WTC11 (cell line): ENCODE data around the gene RPL13. TPM values are rescaled to one million over a fixed set of nuclear protein-coding genes. Genes with fewer than 3 reads are reported as not detected.

ENCODE experiments used
- ATAC-seq: fragments of 200-7000 bp; cut with Tn5 transposase; 2 replicates; pipeline ENCODE4 v1.10.0; 2021; ENCODE audit warnings: mild to moderate bottlenecking, moderate library complexity
- CTCF ChIA-PET: fragments of 300-600 bp; sonication (Branson Sonifier 250); formaldehyde crosslinking; loops from one replicate; lab custom pipeline; 2021; ENCODE audit warnings: antibody characterized with exemption; lab: Charles Lee
- POLR2A ChIA-PET: fragments of 350-600 bp; sonication (Branson Sonifier 250); formaldehyde crosslinking; loops from one replicate; lab custom pipeline; 2021; ENCODE audit warnings: antibody characterized with exemption; lab: Charles Lee
- DNase-seq: peaks from one replicate; pipeline ENCODE4 v3.0.0; 2021; ENCODE audit warnings: low spot score
- H3K27ac Mint-ChIP-seq: 2 replicates; pipeline ENCODE4 v1.8.0; 2021; ENCODE audit warnings: mixed read lengths
- H3K27me3 Mint-ChIP-seq: 2 replicates; pipeline ENCODE4 v1.8.0; 2021; ENCODE audit warnings: low read depth, mild to moderate bottlenecking, moderate library complexity, mixed read lengths
- H3K36me3 Mint-ChIP-seq: 2 replicates; pipeline ENCODE4 v1.8.0; 2021; ENCODE audit warnings: mixed read lengths
- H3K4me1 Mint-ChIP-seq: 2 replicates; pipeline ENCODE4 v1.8.0; 2022; ENCODE audit warnings: mixed read lengths
- H3K4me3 Mint-ChIP-seq: 2 replicates; pipeline ENCODE4 v1.8.0; 2021; ENCODE audit warnings: mild to moderate bottlenecking, moderate library complexity, mixed read lengths
- H3K9me3 Mint-ChIP-seq: 2 replicates; pipeline ENCODE4 v1.8.0; 2021; ENCODE audit warnings: mixed read lengths
- AFF4 ChIP-seq: sonication (generic); formaldehyde crosslinking; IDR thresholded peaks from 2 replicates; pipeline ENCODE4 v1.8.1; 2023; ENCODE audit warnings: mild to moderate bottlenecking, missing genetic modification reagents, borderline replicate concordance
- ATF2 ChIP-seq: sonication (generic); formaldehyde crosslinking; IDR thresholded peaks from 2 replicates; pipeline ENCODE4 v1.8.1; 2022; ENCODE audit warnings: low read depth, missing genetic modification reagents, borderline replicate concordance
- ATF3 ChIP-seq: sonication (generic); formaldehyde crosslinking; conservative IDR thresholded peaks from 2 replicates; pipeline ENCODE4 v1.8.1; 2022; ENCODE audit warnings: mild to moderate bottlenecking, missing genetic modification reagents
- ATF6 ChIP-seq: sonication (generic); formaldehyde crosslinking; IDR thresholded peaks from 2 replicates; pipeline ENCODE4 v1.8.1; 2023; ENCODE audit warnings: mild to moderate bottlenecking, missing genetic modification reagents
- CBFB ChIP-seq: sonication (generic); formaldehyde crosslinking; IDR thresholded peaks from 2 replicates; pipeline ENCODE4 v1.8.1; 2022; ENCODE audit warnings: mild to moderate bottlenecking, low read depth, missing genetic modification reagents
- EMX1 ChIP-seq: fragments of 250-450 bp; sonication (Bioruptor Pico); IDR thresholded peaks from 2 replicates; pipeline ENCODE4 v1.8.0; 2021; ENCODE audit warnings: mild to moderate bottlenecking
- ESRRA ChIP-seq: sonication (generic); formaldehyde crosslinking; IDR thresholded peaks from 2 replicates; pipeline ENCODE4 v1.8.1; 2022; ENCODE audit warnings: mild to moderate bottlenecking, missing genetic modification reagents, borderline replicate concordance
- FOXJ3 ChIP-seq: sonication (generic); formaldehyde crosslinking; IDR thresholded peaks from 2 replicates; pipeline ENCODE4 v1.9.0; 2021; ENCODE audit warnings: missing genetic modification reagents, mild to moderate bottlenecking, borderline replicate concordance
- IRF1 ChIP-seq: sonication (generic); formaldehyde crosslinking; IDR thresholded peaks from 2 replicates; pipeline ENCODE4 v1.8.0; 2023; ENCODE audit warnings: missing genetic modification reagents
- NR3C1 ChIP-seq: sonication (generic); formaldehyde crosslinking; conservative IDR thresholded peaks from 2 replicates; pipeline ENCODE4 v1.8.1; 2023; ENCODE audit warnings: low read depth, mild to moderate bottlenecking, missing genetic modification reagents
- SMAD4 ChIP-seq: sonication (generic); formaldehyde crosslinking; IDR thresholded peaks from 2 replicates; pipeline ENCODE4 v1.8.0; 2022; ENCODE audit warnings: mild to moderate bottlenecking, missing genetic modification reagents
- STAT6 ChIP-seq: sonication (generic); formaldehyde crosslinking; conservative IDR thresholded peaks from 2 replicates; pipeline ENCODE4 v1.8.1; 2023; ENCODE audit warnings: mild to moderate bottlenecking, low read depth, missing genetic modification reagents, moderate library complexity
- TEAD4 ChIP-seq: sonication (generic); formaldehyde crosslinking; IDR thresholded peaks from 2 replicates; pipeline ENCODE4 v1.8.0; 2022; ENCODE audit warnings: mild to moderate bottlenecking, missing genetic modification reagents
- ZMAT4 ChIP-seq: fragments of 250-450 bp; sonication (Bioruptor Pico); IDR thresholded peaks from 2 replicates; pipeline ENCODE4 v1.9.0; 2021; ENCODE audit warnings: mild to moderate bottlenecking
- ZNF532 ChIP-seq: fragments of 250-450 bp; sonication (Bioruptor Pico); IDR thresholded peaks from 2 replicates; pipeline ENCODE4 v1.9.0; 2021; ENCODE audit warnings: mild to moderate bottlenecking, borderline replicate concordance
- total RNA-seq: library from RNA; stranded (reverse); gene quantifications from 3 replicates; pipeline ENCODE4 v1.2.3, GENCODE V29; 2021

RPL13 gene
- total RNA-seq, 1 experiment from 2014 or later, result 2,631 TPM

- no peak overlapping the region for H3K27ac Mint-ChIP-seq
- H3K36me3 Mint-ChIP-seq, result peaks cover 44% of the 10 kb centered on the region
- DNase-seq, result no peak
- ChIA-PET CTCF (interaction anchor here (0.7 to 1.0 kb wide), 2 partner anchors 11 to 69 kb away, joined by 3 to 8 read pairs; no protein-coding TSS in a partner anchor), POLR2A (interaction anchor here (0.7 kb wide), 1 partner anchor 9 kb away, joined by 9 read pairs; no protein-coding TSS in a partner anchor)
- TF ChIP-seq SMAD4 (CRISPR knock-in tag) (no peak), IRF1 (CRISPR knock-in tag) (no peak), EMX1 (CRISPR knock-in tag) (no peak)
- no peaks in the 10 kb centered on the region for H3K9me3 Mint-ChIP-seq
- no peaks in the 10 kb centered on the region for H3K4me1 Mint-ChIP-seq
- no peaks in the 10 kb centered on the region for H3K27me3 Mint-ChIP-seq
- ATAC-seq, result no peak
- H3K4me3 Mint-ChIP-seq, result no peak overlapping the region
Observed at GRCh38 chr16:89545831-89546574, 14.5 kb upstream of the RPL13 start.

- Mint-ChIP-seq H3K27ac (no peak overlapping the region), H3K4me3 (no peak overlapping the region), H3K36me3 (peaks cover 47% of the 10 kb centered on the region), H3K9me3 (no peaks in the 10 kb centered on the region), H3K27me3 (no peaks in the 10 kb centered on the region), H3K4me1 (no peaks in the 10 kb centered on the region)
- ChIA-PET CTCF (interaction anchor here (0.7 kb wide), 1 partner anchor 68 kb away, joined by 3 read pairs; no protein-coding TSS in a partner anchor), POLR2A (interaction anchor here (0.7 kb wide), 1 partner anchor 10 kb away, joined by 9 read pairs; no protein-coding TSS in a partner anchor)
- DNase-seq (no peak), ATAC-seq (no peak)
- TF ChIP-seq CBFB (CRISPR knock-in tag) (no peak), ATF3 (CRISPR knock-in tag) (no peak), ESRRA (no peak), AFF4 (CRISPR knock-in tag) (no peak), ATF6 (CRISPR knock-in tag) (no peak), IRF1 (CRISPR knock-in tag) (no peak), TEAD4 (CRISPR knock-in tag) (no peak), NR3C1 (no peak), FOXJ3 (CRISPR knock-in tag) (no peak), ATF2 (no peak), ZMAT4 (CRISPR knock-in tag) (no peak), ZNF532 (no peak), STAT6 (CRISPR knock-in tag) (no peak)
Observed at GRCh38 chr16:89546781-89547180, 13.7 kb upstream of the RPL13 start.
